ENCODE measurements around the gene STXBP2. TPM values are rescaled to one million over a fixed set of nuclear protein-coding genes. Genes with fewer than 3 reads are reported as not detected.

STXBP2 gene
- total RNA-seq, 1 experiment from 2014 or later, result 92.5 TPM

GRCh38 chr19:7645656-7646425 lies 8.9 kb downstream of the STXBP2 start:
- H3K27ac Mint-ChIP-seq, result no peak overlapping the region

More at GRCh38 chr19:7645656-7646425, 8.9 kb downstream of the STXBP2 start:
- Histone ChIP-seq H3K9ac (ENCODE audit: extremely low read depth, insufficient read length, low read length) (no peak overlapping the region), H2BK120ac (ENCODE audit: low read depth, low read length, poor library complexity, severe bottlenecking) (no peak overlapping the region), H2BK12ac (ENCODE audit: insufficient read length, low read depth, low read length) (no peak overlapping the region), H2AFZ (ENCODE audit: low read length) (no peak overlapping the region), H4K8ac (replicated peaks; ENCODE audit: insufficient read length, low read depth, low read length) (no peak overlapping the region), H3K14ac (ENCODE audit: insufficient read depth, low read length) (no peak overlapping the region), H3K23me2 (ENCODE audit: insufficient read length, low read depth, low read length, poor library complexity, severe bottlenecking) (no peaks in the 10 kb centered on the region), H3K18ac (ENCODE audit: insufficient read length, low read depth, low read length) (no peak overlapping the region), H3K23ac (ENCODE audit: insufficient read length, low read depth, low read length) (no peak overlapping the region), H3K27me3 (ENCODE audit: insufficient read depth, low read length) (no peaks in the 10 kb centered on the region), H2AK5ac (ENCODE audit: insufficient read length, low read length) (no peak overlapping the region), H3K9me3 (ENCODE audit: control insufficient read depth, low read depth, low read length) (no peaks in the 10 kb centered on the region), H4K20me1 (ENCODE audit: control insufficient read depth, insufficient read depth, insufficient read length) (no peaks in the 10 kb centered on the region), H3K4me1 (ENCODE audit: insufficient read depth, low read length) (no peaks in the 10 kb centered on the region), H3K27ac (ENCODE audit: insufficient read length, low read depth, low read length) (no peak overlapping the region), H2BK15ac (ENCODE audit: low read depth, low read length) (no peak overlapping the region), H3T11ph (ENCODE audit: low read length) (no peak overlapping the region), H3K4me2 (ENCODE audit: insufficient read depth, insufficient read length, low read length) (no peak overlapping the region), H3K4ac (ENCODE audit: low read depth, low read length) (no peak overlapping the region), H2BK5ac (ENCODE audit: insufficient read length, low read length) (no peak overlapping the region), H4K91ac (ENCODE audit: insufficient read length, low read depth, low read length) (no peak overlapping the region), H3K56ac (ENCODE audit: insufficient read length, low read depth, low read length) (no peak overlapping the region), H3K79me2 (ENCODE audit: insufficient read depth, low read length) (no peaks in the 10 kb centered on the region), H2BK20ac (ENCODE audit: low read depth, low read length, poor library complexity, severe bottlenecking) (no peak overlapping the region), H4K5ac (ENCODE audit: insufficient read length, low read depth, low read length) (no peak overlapping the region), H3K79me1 (ENCODE audit: insufficient read depth, low read depth, low read length, poor library complexity, severe bottlenecking) (no peaks in the 10 kb centered on the region)
- Mint-ChIP-seq H3K4me3 (no peak overlapping the region), H3K27me3 (ENCODE audit: low read depth) (peaks cover 14% of the 10 kb centered on the region), H3K4me1 (peaks cover 0 to 8% of the 10 kb centered on the region in 2 experiments; a peak in 2 of 4 replicates), H3K9me3 (no peaks in the 10 kb centered on the region; a peak in 1 of 5 replicates), H3K36me3 (ENCODE audit: insufficient read depth in 1 of 3, low read depth in 3 of 3) (peaks cover 2 to 16% (median 7%) of the 10 kb centered on the region in 3 experiments; a peak in 4 of 7 replicates)
- no peak for DNase-seq
- TF ChIP-seq, protein P1, sequence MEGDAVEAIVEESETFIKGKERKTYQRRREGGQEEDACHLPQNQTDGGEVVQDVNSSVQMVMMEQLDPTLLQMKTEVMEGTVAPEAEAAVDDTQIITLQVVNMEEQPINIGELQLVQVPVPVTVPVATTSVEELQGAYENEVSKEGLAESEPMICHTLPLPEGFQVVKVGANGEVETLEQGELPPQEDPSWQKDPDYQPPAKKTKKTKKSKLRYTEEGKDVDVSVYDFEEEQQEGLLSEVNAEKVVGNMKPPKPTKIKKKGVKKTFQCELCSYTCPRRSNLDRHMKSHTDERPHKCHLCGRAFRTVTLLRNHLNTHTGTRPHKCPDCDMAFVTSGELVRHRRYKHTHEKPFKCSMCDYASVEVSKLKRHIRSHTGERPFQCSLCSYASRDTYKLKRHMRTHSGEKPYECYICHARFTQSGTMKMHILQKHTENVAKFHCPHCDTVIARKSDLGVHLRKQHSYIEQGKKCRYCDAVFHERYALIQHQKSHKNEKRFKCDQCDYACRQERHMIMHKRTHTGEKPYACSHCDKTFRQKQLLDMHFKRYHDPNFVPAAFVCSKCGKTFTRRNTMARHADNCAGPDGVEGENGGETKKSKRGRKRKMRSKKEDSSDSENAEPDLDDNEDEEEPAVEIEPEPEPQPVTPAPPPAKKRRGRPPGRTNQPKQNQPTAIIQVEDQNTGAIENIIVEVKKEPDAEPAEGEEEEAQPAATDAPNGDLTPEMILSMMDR (conservative IDR thresholded peaks at IDR 0.05), result no peak
- WGBS (ENCODE audit: extremely low coverage, insufficient read length, low lambda C conversion rate), result no CpG with 5 or more reads among the region's 20 CpGs
